Measurements from ENCODE around the gene CREBRF. TPM values are rescaled to one million over a fixed set of nuclear protein-coding genes. Genes with fewer than 3 reads are reported as not detected.
A peak's percentile ranks its signal among the peaks of the same experiment; 100 is the strongest.

CREBRF gene
- total and polyA plus RNA-seq, 12 donors: 5.3 to 38.2 (median 20.8) TPM

DNA sequence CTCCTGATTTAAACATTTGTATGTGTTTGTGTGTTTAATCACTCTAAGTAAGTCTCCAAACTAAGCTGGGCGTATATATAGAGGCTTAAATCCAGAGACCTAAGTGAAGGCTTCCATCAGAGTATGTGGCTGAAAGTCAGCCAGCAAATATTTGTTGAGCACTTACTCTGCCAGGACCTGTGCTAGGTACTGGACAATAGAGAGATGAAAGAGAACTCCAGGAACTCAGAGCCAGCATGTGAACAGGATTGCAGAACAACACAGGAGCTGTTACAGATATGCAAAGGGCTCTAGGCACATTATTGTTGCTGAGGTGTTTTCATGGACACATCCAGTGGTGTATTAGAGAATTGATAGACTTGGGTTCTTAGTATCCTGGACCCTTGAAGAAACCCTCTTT, 83.5 kb downstream of the CREBRF start:
- H3K4me1 ChIP-seq (replicated peaks in 1 of 2): no peaks in the 10 kb centered on the region
- H3K9me3 ChIP-seq (replicated peaks in 1 of 3): no peaks in the 10 kb centered on the region
- intact Hi-C loops (cut with DNase I): loop anchor here in 1 of 2 donors (5.0 kb wide), 1 partner anchor 152 kb away; no protein-coding TSS in a partner anchor
- DNase-seq: no peak
- H3K4me3 ChIP-seq: no peak overlapping the region
- no peaks in the 10 kb centered on the region for H3K27me3 ChIP-seq
- WGBS, 4 donors: 89 to 95% (median 93%) methylated on average over 1 of the region's 1 CpG
- no peak overlapping the region for H3K27ac ChIP-seq
- TF ChIP-seq, protein P1, sequence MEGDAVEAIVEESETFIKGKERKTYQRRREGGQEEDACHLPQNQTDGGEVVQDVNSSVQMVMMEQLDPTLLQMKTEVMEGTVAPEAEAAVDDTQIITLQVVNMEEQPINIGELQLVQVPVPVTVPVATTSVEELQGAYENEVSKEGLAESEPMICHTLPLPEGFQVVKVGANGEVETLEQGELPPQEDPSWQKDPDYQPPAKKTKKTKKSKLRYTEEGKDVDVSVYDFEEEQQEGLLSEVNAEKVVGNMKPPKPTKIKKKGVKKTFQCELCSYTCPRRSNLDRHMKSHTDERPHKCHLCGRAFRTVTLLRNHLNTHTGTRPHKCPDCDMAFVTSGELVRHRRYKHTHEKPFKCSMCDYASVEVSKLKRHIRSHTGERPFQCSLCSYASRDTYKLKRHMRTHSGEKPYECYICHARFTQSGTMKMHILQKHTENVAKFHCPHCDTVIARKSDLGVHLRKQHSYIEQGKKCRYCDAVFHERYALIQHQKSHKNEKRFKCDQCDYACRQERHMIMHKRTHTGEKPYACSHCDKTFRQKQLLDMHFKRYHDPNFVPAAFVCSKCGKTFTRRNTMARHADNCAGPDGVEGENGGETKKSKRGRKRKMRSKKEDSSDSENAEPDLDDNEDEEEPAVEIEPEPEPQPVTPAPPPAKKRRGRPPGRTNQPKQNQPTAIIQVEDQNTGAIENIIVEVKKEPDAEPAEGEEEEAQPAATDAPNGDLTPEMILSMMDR (IDR thresholded peaks at IDR 0.05): no peak
- TF ChIP-seq POLR2A (IDR thresholded peaks at IDR 0.05): no peak
- H3K36me3 ChIP-seq (replicated peaks in 1 of 2): peaks cover 0 to 8% of the 10 kb centered on the region in 2 donors

DNA sequence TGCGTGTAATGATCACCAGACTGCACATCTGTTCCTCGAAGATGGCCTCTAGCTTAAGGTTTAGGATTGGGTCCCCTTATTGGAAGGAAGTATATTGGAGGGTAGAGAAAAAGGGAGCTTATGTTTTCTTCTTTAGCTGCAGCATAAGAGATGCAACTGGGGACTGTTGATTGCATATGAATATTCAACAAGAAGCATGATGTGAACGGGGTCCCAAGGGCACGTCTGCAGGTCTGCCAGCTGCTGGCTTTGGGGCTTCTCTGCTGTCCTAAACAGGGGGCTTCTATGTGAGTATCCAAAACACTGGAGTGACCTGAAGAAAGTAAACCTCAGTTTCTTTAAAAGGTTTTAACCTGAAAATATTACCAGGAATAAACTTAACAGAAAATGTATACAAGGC, 84.6 kb downstream of the CREBRF start:
- Histone ChIP-seq H3K4me3 (no peak overlapping the region), H3K27ac (no peak overlapping the region), H3K36me3 (replicated peaks in 1 of 2) (peaks cover 0 to 8% of the 10 kb centered on the region in 2 donors), H3K9me3 (replicated peaks in 1 of 3) (no peaks in the 10 kb centered on the region), H3K27me3 (no peaks in the 10 kb centered on the region), H3K4me1 (replicated peaks in 1 of 2) (no peaks in the 10 kb centered on the region)
- 62 to 84% (median 76%) methylated on average over 4 of the region's 4 CpGs for WGBS, 4 donors
- intact Hi-C loops (cut with DNase I): loop anchor here in 1 of 2 donors (5.0 kb wide), 1 partner anchor 153 kb away; no protein-coding TSS in a partner anchor
- DNase-seq: no peak
- TF ChIP-seq POLR2A (IDR thresholded peaks at IDR 0.05): no peak
- TF ChIP-seq, protein P1 (IDR thresholded peaks at IDR 0.05): no peak

DNA sequence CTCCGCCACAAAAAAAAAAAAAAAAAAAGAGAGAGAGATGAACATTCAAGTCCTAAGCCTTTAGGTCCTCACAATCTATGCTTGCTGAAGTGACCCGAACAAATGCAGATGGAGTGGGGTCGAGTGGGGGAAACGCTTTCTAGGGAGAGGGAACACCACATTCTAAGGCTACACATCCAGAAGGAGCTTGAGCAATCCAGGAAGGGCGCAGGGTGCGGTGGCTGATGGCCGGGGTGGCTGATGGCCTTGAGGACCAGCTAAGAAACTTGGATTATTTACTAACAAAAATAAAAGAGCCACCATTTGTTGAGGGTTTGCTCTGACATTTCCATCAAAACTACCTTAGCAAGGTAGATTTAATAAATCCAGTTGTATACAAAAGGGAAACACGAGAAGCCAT, 87.4 kb downstream of the CREBRF start:
- TF ChIP-seq POLR2A (IDR thresholded peaks at IDR 0.05): no peak
- TF ChIP-seq, protein P1 (IDR thresholded peaks at IDR 0.05): no peak
- intact Hi-C loops (cut with DNase I): loop anchor here in 1 of 2 donors (5.0 kb wide), 1 partner anchor 156 kb away; no protein-coding TSS in a partner anchor
- WGBS, 4 donors: 74 to 84% (median 76%) methylated on average over 8 of the region's 8 CpGs
- no peak overlapping the region for H3K4me3 ChIP-seq
- H3K9me3 ChIP-seq (replicated peaks in 1 of 3): no peaks in the 10 kb centered on the region
- H3K27ac ChIP-seq: no peak overlapping the region
- no peaks in the 10 kb centered on the region for H3K4me1 ChIP-seq (replicated peaks in 1 of 2)
- peak in 1 of 7 donors; percentile 52 for DNase-seq
- H3K27me3 ChIP-seq: no peaks in the 10 kb centered on the region
- peaks cover 0 to 2% of the 10 kb centered on the region in 2 donors for H3K36me3 ChIP-seq (replicated peaks in 1 of 2)

DNA sequence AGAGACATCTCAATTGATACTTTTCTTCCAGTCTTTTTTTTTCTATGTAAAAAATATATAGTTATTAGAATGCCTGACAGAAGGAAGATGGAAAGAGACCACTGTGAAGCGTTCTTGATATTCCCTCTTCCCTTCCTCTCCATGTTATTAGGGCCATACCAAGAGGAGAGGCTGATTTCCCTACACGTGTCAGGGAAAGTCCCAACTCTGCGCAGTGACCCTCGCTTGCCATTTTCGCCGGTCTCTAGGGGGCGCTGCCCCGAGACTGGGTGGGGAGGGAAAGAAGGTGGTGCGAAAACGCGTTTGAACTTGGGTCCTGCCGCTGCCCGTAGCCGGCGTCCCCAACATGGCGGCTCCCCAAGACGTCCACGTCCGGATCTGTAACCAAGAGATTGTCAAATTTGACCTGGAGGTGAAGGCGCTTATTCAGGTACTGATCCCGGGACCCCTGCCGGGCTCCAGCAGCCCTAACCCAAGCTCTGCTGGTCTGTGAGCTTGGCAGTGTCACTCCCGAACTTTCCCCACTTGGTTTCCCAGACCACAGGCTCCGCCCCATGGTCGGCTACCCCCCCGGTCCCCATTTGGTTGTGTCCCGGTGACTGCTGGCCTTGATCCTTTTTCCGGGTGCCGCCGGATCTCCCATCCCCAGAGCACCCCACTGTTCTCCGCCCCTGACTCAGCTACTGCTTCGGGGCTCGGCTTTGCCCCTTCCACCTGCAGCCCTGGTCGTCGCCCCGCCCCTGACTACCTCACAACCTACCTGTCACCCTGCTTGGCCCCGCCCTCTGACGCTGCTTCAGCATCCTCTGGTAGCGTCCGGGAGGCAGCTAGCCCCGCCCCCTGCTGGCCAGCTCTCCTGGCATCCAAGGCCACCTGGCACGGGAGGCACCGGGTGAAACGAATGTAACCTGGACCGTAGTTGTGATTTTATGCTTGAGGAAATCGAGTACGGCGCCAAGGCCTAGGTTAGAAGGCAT, 88.3 kb downstream of the CREBRF start, which contains the start of gene BNIP1:
BNIP1 (plus strand) TSS at position 332 of the 977 bp plus-strand sequence; CDS start at position 347, 15 bp downstream.
- Histone ChIP-seq H3K36me3 (replicated peaks in 1 of 2) (peaks cover 0 to 4% of the 10 kb centered on the region in 2 donors), H3K4me1 (replicated peaks in 1 of 2) (no peaks in the 10 kb centered on the region), H3K27ac (peak within 1 kb of the TSS; percentile 66 to 93 (median 83)), H3K27me3 (no peaks in the 10 kb centered on the region), H3K9me3 (replicated peaks in 1 of 3) (no peaks in the 10 kb centered on the region), H3K4me3 (peak within 1 kb of the TSS; percentile 53 to 80 (median 70))
- WGBS, 4 donors: 0 to 1% (median 1%) methylated on average over 21 to 48 of the region's 48 CpGs
- intact Hi-C loops (cut with DNase I): loop anchor here (5.0 kb wide), 2 partner anchors 157 to 162 kb away; partner anchors contain the start of gene ATP6V0E1 (in 1 of the 2)
- peak; percentile 28 to 56 for TF ChIP-seq POLR2A (IDR thresholded peaks at IDR 0.05)
- TF ChIP-seq, protein P1 (IDR thresholded peaks at IDR 0.05): peak; percentile 81 to 97 (median 93)
- DNase-seq: peak; percentile 97 to 99 (median 99)

Measured in adrenal gland (tissue), 12 donors.